HepG2 (cell line): ENCODE data around the gene PRDX2. TPM values are rescaled to one million over a fixed set of nuclear protein-coding genes. Genes with fewer than 3 reads are reported as not detected.

ENCODE experiments used
- ATAC-seq: fragments of 200-7000 bp; cut with Tn5 transposase; 3 replicates; pipeline ENCODE4 v1.9.1; 2020; ENCODE audit warnings: mild to moderate bottlenecking, moderate library complexity
- BruUV-seq: library from RNA; stranded (reverse); fragments of 400-500 nt; replicated peaks from 2 replicates; lab custom pipeline; 2021; lab: Mats Ljungman, UMichigan
- CTCF ChIA-PET: fragments of 300-600 bp; formaldehyde crosslinking; extraction: SDS; loops from one replicate; lab custom pipeline; 2021; ENCODE audit warnings: low total read pairs, inconsistent platforms, low intra/inter-chr PET ratio; lab: Yijun Ruan, JAX
- POLR2A ChIA-PET: fragments of 350-600 bp; sonication (Branson Sonifier 250); formaldehyde crosslinking; loops from one replicate; lab custom pipeline; 2020; ENCODE audit warnings: antibody characterized with exemption, inconsistent platforms; lab: Yijun Ruan, JAX
- DNase-seq: peaks from one replicate; pipeline ENCODE4 v3.0.0-alpha.2; 2015; ENCODE audit warnings: low spot score
- FAIRE-seq: peaks from 3 replicates; lab custom pipeline; 2011; peaks lifted over from hg19 to GRCh38; lab: Jason Lieb, UNC
- H2AFZ ChIP-seq: one replicate; pipeline ENCODE4 v1.6.1; 2011; ENCODE audit warnings: low read length, inconsistent platforms
- H3K27ac ChIP-seq: fragments of 300-600 bp; 3 replicates; pipeline ENCODE4 v1.8.0; 2011; ENCODE audit warnings: mixed run types, mild to moderate bottlenecking, mixed read lengths, low read length, inconsistent platforms; ENCODE audit not compliant: insufficient read depth; ENCODE audit errors: extremely low read length
- H3K27me3 ChIP-seq, 2 experiments: fragments of 200-600 bp in 1 of 2; 2 replicates in 1 of 2; 3 replicates in 1 of 2; pipeline versions ENCODE4 v1.6.0 to v1.8.0; 2011; ENCODE audit warnings: low read length in 2 of 2, mild to moderate bottlenecking in 2 of 2, moderate library complexity in 2 of 2, inconsistent platforms in 1 of 2; ENCODE audit not compliant: insufficient read depth in 2 of 2, control insufficient read depth in 1 of 2
- H3K36me3 ChIP-seq, 2 experiments: fragments of 200-600 bp in 1 of 2; replicated peaks in 1 of 2; 2 replicates in 1 of 2; 3 replicates in 1 of 2; pipeline versions ENCODE4 v1.5.1 to v1.8.0; 2011; ENCODE audit warnings: low read length in 2 of 2, inconsistent platforms in 1 of 2; ENCODE audit not compliant: insufficient read depth in 2 of 2, control insufficient read depth in 1 of 2
- H3K4me1 ChIP-seq: 2 replicates; pipeline ENCODE4 v1.5.1; 2012; ENCODE audit warnings: low read length, inconsistent platforms; ENCODE audit not compliant: insufficient read depth
- H3K4me2 ChIP-seq: 2 replicates; pipeline ENCODE4 v1.6.0; 2011; ENCODE audit warnings: low read depth, low read length, inconsistent platforms
- H3K4me3 ChIP-seq, 3 experiments: fragments of 200-600 bp in 1 of 3; sonication (generic), shearing (Covaris generic) in 1 of 3; replicated peaks in 1 of 3; 2 replicates each; pipeline ENCODE4 v1.5.1; 2011 to 2016; ENCODE audit warnings: low read length in 3 of 3, inconsistent platforms in 2 of 3, low read depth in 2 of 3, mild to moderate bottlenecking in 2 of 3, control low read depth in 1 of 3, mixed read lengths in 1 of 3; ENCODE audit not compliant: insufficient read depth in 1 of 3
- H3K79me2 ChIP-seq: one replicate; pipeline ENCODE4 v1.6.1; 2011; ENCODE audit warnings: low read length, inconsistent platforms; ENCODE audit not compliant: insufficient read depth
- H3K9ac ChIP-seq: 2 replicates; pipeline ENCODE4 v1.6.0; 2011; ENCODE audit warnings: mild to moderate bottlenecking, low read depth, low read length, inconsistent platforms; ENCODE audit not compliant: insufficient read depth
- H3K9me3 ChIP-seq: 2 replicates; pipeline ENCODE4 v1.5.1; 2012; ENCODE audit warnings: mild to moderate bottlenecking, low read length
- H4K20me1 ChIP-seq: 2 replicates; pipeline ENCODE4 v1.6.0; 2011; ENCODE audit warnings: inconsistent platforms, mild to moderate bottlenecking, low read length, moderate library complexity; ENCODE audit not compliant: insufficient read depth
- GMEB1 ChIP-seq: sonication (generic); formaldehyde crosslinking; IDR thresholded peaks from 2 replicates; pipeline ENCODE4 v1.5.1; 2020; ENCODE audit warnings: missing genetic modification reagents, mild to moderate bottlenecking, borderline replicate concordance
- HBP1 ChIP-seq: IDR thresholded peaks from 2 replicates; pipeline ENCODE4 v1.6.1; 2016; ENCODE audit warnings: low read depth, control low read depth
- NCOA2 ChIP-seq: sonication (generic); formaldehyde crosslinking; IDR thresholded peaks from 2 replicates; pipeline ENCODE4 v1.8.0; 2022; ENCODE audit warnings: inconsistent platforms
- NR2C2 ChIP-seq: sonication (generic); formaldehyde crosslinking; IDR thresholded peaks from 2 replicates; pipeline ENCODE4 v1.4.0; 2020; ENCODE audit warnings: missing genetic modification reagents, mild to moderate bottlenecking, moderate library complexity, borderline replicate concordance
- NR3C1 ChIP-seq: sonication (generic); formaldehyde crosslinking; IDR thresholded peaks from 2 replicates; pipeline ENCODE4 v1.4.0; 2020; ENCODE audit warnings: missing genetic modification reagents
- ONECUT2 ChIP-seq: sonication (generic); formaldehyde crosslinking; IDR thresholded peaks from 2 replicates; pipeline ENCODE4 v1.4.0; 2020; ENCODE audit warnings: missing genetic modification reagents
- POLR2AphosphoS2 ChIP-seq: IDR thresholded peaks from 2 replicates; pipeline ENCODE4 v1.6.1; 2011; ENCODE audit warnings: low read depth, low read length, improper control_type of control experiment
- SP2 ChIP-seq: sonication (generic); formaldehyde crosslinking; IDR thresholded peaks from 2 replicates; pipeline ENCODE4 v1.5.1; 2020; ENCODE audit warnings: mild to moderate bottlenecking, missing genetic modification reagents
- ZFP1 ChIP-seq: IDR thresholded peaks from 2 replicates; pipeline ENCODE4 v1.6.1; 2016
- ZNF124 ChIP-seq: sonication (generic); formaldehyde crosslinking; IDR thresholded peaks from 2 replicates; pipeline ENCODE4 v1.4.0; 2020; ENCODE audit warnings: missing genetic modification reagents
- ZNF17 ChIP-seq: sonication (generic); formaldehyde crosslinking; IDR thresholded peaks from 2 replicates; pipeline ENCODE4 v1.5.0; 2020; ENCODE audit warnings: mild to moderate bottlenecking, missing genetic modification reagents
- ZNF260 ChIP-seq: sonication (generic); formaldehyde crosslinking; IDR thresholded peaks from 2 replicates; pipeline ENCODE4 v1.4.0; 2020; ENCODE audit warnings: missing genetic modification reagents, low read depth, mild to moderate bottlenecking, borderline replicate concordance
- ZNF30 ChIP-seq: sonication (generic); formaldehyde crosslinking; IDR thresholded peaks from 2 replicates; pipeline ENCODE4 v1.5.0; 2020; ENCODE audit warnings: mild to moderate bottlenecking, missing genetic modification reagents
- ZNF33A ChIP-seq: sonication (generic); formaldehyde crosslinking; IDR thresholded peaks from 2 replicates; pipeline ENCODE4 v1.5.1; 2020; ENCODE audit warnings: missing genetic modification reagents, mild to moderate bottlenecking, moderate library complexity, borderline replicate concordance
- ZNF460 ChIP-seq: sonication (generic); formaldehyde crosslinking; IDR thresholded peaks from 2 replicates; pipeline ENCODE4 v1.5.1; 2020; ENCODE audit warnings: missing genetic modification reagents, mild to moderate bottlenecking, borderline replicate concordance
- ZNF615 ChIP-seq: sonication (generic); formaldehyde crosslinking; IDR thresholded peaks from 2 replicates; pipeline ENCODE4 v1.5.0; 2020; ENCODE audit warnings: mild to moderate bottlenecking, missing genetic modification reagents, borderline replicate concordance
- ZNF709 ChIP-seq: sonication (generic); formaldehyde crosslinking; IDR thresholded peaks from 2 replicates; pipeline ENCODE4 v1.5.0; 2020; ENCODE audit warnings: mild to moderate bottlenecking, missing genetic modification reagents
- WGBS: methylation state at CpG from one replicate; pipeline ENCODE4 v1.1.6; 2017; ENCODE audit warnings: low lambda C conversion rate; 5-methylcytosine and 5-hydroxymethylcytosine counted together
- in situ Hi-C: cut with HindIII; loops from 2 replicates; pipeline ENCODE4 v1.10.0; 2017; ENCODE audit warnings: low pct_unique_long_range_greater_than_20kb; ENCODE audit not compliant: extremely low pct_ligation_motif_present
- intact Hi-C: fragments of 100-400 bp; cut with micrococcal nuclease; formaldehyde crosslinking; loops from one replicate; pipeline ENCODE4 v1.10.0; 2022; ENCODE audit not compliant: unreplicated experiment
- polyA plus RNA-seq, 8 experiments: library from polyadenylated mRNA; depleted of rRNA in 3 of 8; stranded (reverse) in 7 of 8; unstranded in 1 of 8; fragments of >200 nt; fragmentation: Illumina TruSeq in 4 of 8; extraction: Trizol in 4 of 8; gene quantifications; 2 replicates each; pipeline versions ENCODE4 v1.2.1 to v1.2.3, GENCODE V29; 2011 to 2016; ENCODE audit warnings: low read depth in 4 of 8, missing spikeins in 1 of 8, mixed read lengths in 1 of 8; ENCODE audit not compliant: insufficient read depth in 1 of 8
- total RNA-seq, 5 experiments: library from RNA; depleted of rRNA; stranded (reverse); fragments of >200 nt; fragmentation: Illumina TruSeq; extraction: Trizol; gene quantifications; 2 replicates each; pipeline ENCODE4 v1.2.3, GENCODE V29; 2016; ENCODE audit warnings: low read depth in 1 of 5
- TF ChIP-seq, protein P1 (sequence below): sonication (generic); formaldehyde crosslinking; IDR thresholded peaks from 2 replicates; pipeline ENCODE4 v1.5.0; 2020; ENCODE audit warnings: mild to moderate bottlenecking, missing genetic modification reagents

Gene PRDX2
- total and polyA plus RNA-seq, 2 of the 13 experiments (the other 11 are each of a cell fraction or from before 2014, with no cell fraction given), result 218 to 381 TPM

- H3K9me3 ChIP-seq, result no peaks in the 10 kb centered on the region
- no peak overlapping the region for H2AFZ ChIP-seq
- H3K4me1 ChIP-seq, result peaks cover 43% of the 10 kb centered on the region
- FAIRE-seq, result no peak
- no peaks in the 10 kb centered on the region for H4K20me1 ChIP-seq
- peak; percentile 50 for DNase-seq
- no peak overlapping the region for H3K27ac ChIP-seq
- in situ Hi-C loops (no loop called here), intact Hi-C loops (loop anchor here (1.0 kb wide), 1 partner anchor 19 kb away; no protein-coding TSS in a partner anchor)
- WGBS, result 24% methylated on average over 21 of the region's 43 CpGs
- peak overlapping the region; percentile 76 to 80 (median 79) for H3K4me3 ChIP-seq
- BruUV-seq, result no TSS peak
- ChIA-PET POLR2A (interaction anchor here (0.5 to 6.4 kb wide), 9 partner anchors 10 to 255 kb away, joined by 3 to 124 read pairs (median 8); partner anchors contain the start of gene JUNB), CTCF (interaction anchor here (0.8 to 3.9 kb wide), 6 partner anchors 11 to 70 kb away, joined by 3 to 54 read pairs (median 4); no protein-coding TSS in a partner anchor)
- no peaks in the 10 kb centered on the region for H3K79me2 ChIP-seq
- no peaks in the 10 kb centered on the region for H3K36me3 ChIP-seq
- peak; percentile 66 for ATAC-seq
- H3K4me2 ChIP-seq, result peak overlapping the region; percentile 91
- H3K27me3 ChIP-seq, result no peaks in the 10 kb centered on the region; a peak in 1 of 5 replicates
- peak overlapping the region; percentile 53 for H3K9ac ChIP-seq
- no peak for TF ChIP-seq ONECUT2 (CRISPR knock-in tag)
- TF ChIP-seq ZNF17 (CRISPR knock-in tag), result peak; percentile 58; the same call in 1 of the 2 replicates
- no peak for TF ChIP-seq GMEB1 (CRISPR knock-in tag)
- TF ChIP-seq ZNF30 (CRISPR knock-in tag), result no peak
- no peak for TF ChIP-seq NR3C1
- TF ChIP-seq, protein P1, sequence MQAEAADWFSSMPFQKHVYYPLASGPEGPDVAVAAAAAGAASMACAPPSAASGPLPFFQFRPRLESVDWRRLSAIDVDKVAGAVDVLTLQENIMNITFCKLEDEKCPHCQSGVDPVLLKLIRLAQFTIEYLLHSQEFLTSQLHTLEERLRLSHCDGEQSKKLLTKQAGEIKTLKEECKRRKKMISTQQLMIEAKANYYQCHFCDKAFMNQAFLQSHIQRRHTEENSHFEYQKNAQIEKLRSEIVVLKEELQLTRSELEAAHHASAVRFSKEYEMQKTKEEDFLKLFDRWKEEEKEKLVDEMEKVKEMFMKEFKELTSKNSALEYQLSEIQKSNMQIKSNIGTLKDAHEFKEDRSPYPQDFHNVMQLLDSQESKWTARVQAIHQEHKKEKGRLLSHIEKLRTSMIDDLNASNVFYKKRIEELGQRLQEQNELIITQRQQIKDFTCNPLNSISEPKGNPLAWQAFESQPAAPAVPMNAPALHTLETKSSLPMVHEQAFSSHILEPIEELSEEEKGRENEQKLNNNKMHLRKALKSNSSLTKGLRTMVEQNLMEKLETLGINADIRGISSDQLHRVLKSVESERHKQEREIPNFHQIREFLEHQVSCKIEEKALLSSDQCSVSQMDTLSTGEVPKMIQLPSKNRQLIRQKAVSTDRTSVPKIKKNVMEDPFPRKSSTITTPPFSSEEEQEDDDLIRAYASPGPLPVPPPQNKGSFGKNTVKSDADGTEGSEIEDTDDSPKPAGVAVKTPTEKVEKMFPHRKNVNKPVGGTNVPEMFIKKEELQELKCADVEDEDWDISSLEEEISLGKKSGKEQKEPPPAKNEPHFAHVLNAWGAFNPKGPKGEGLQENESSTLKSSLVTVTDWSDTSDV, result no peak
- no peak for TF ChIP-seq ZNF33A
- TF ChIP-seq ZFP1 (CRISPR knock-in tag), result no peak
- TF ChIP-seq ZNF260 (CRISPR knock-in tag), result no peak
- TF ChIP-seq SP2 (CRISPR knock-in tag), result no peak
- no peak for TF ChIP-seq POLR2AphosphoS2
- no peak for TF ChIP-seq ZNF124 (CRISPR knock-in tag)
- TF ChIP-seq NR2C2 (CRISPR knock-in tag), result 0 out of 2 replicates have a peak, but pooled peaks have one; percentile 18
- no peak for TF ChIP-seq ZNF460 (CRISPR knock-in tag)
- no peak for TF ChIP-seq HBP1 (CRISPR knock-in tag)
- TF ChIP-seq NCOA2, result no peak
- TF ChIP-seq ZNF709 (CRISPR knock-in tag), result no peak
- no peak for TF ChIP-seq ZNF615
Observed at GRCh38 chr19:12777217-12778016, 24.2 kb downstream of the PRDX2 start.
